OCI-LY1 (cell line): Measurements from ENCODE around the gene PLCD1.
"Not testable (repeated sequence)": the region's sequence is repeated elsewhere in the genome, so short reads cannot be mapped to it uniquely, and the experiment has no call there.

Source experiments
- H2AFZ ChIP-seq: fragments of 200-600 bp; sonication (generic), shearing (Covaris generic); 2 replicates; pipeline ENCODE4 v1.6.0; 2014; ENCODE audit warnings: antibody characterized with exemption, mild to moderate bottlenecking, low read length
- H3F3A ChIP-seq: fragments of 200-600 bp; sonication (generic), shearing (Covaris generic); 2 replicates; pipeline ENCODE4 v1.6.0; 2014; ENCODE audit warnings: mild to moderate bottlenecking, antibody characterized with exemption, low read length, moderate library complexity; ENCODE audit not compliant: insufficient read depth
- H3K27ac ChIP-seq: fragments of 200-600 bp; sonication (generic); 2 replicates; pipeline ENCODE4 v1.5.1; 2014; ENCODE audit warnings: low read length, mixed run types, mild to moderate bottlenecking, low read depth; ENCODE audit not compliant: poor library complexity, severe bottlenecking
- H3K27me3 ChIP-seq: fragments of 200-600 bp; sonication (generic); 2 replicates; pipeline ENCODE4 v1.6.0; 2014; ENCODE audit warnings: antibody characterized with exemption, mild to moderate bottlenecking, low read length, moderate library complexity; ENCODE audit not compliant: insufficient read depth
- H3K36me3 ChIP-seq: fragments of 200-600 bp; sonication (generic); 2 replicates; pipeline ENCODE4 v1.6.1; 2014; ENCODE audit warnings: mild to moderate bottlenecking, antibody characterized with exemption, low read length, moderate library complexity, mixed read lengths; ENCODE audit not compliant: insufficient read depth
- H3K4me1 ChIP-seq: fragments of 200-600 bp; sonication (generic); 2 replicates; pipeline ENCODE4 v1.5.1; 2014; ENCODE audit warnings: mild to moderate bottlenecking, low read length, moderate library complexity; ENCODE audit not compliant: insufficient read depth, severe bottlenecking
- H3K4me2 ChIP-seq: fragments of 200-600 bp; sonication (generic), shearing (Covaris generic); 2 replicates; pipeline ENCODE4 v1.6.1; 2014; ENCODE audit warnings: low read length
- H3K4me3 ChIP-seq: fragments of 200-600 bp; sonication (generic); 2 replicates; pipeline ENCODE4 v1.5.1; 2014; ENCODE audit warnings: low read length, low read depth, mild to moderate bottlenecking, mixed read lengths; ENCODE audit not compliant: poor library complexity, severe bottlenecking
- H3K79me2 ChIP-seq: fragments of 200-600 bp; shearing (Covaris generic); 2 replicates; pipeline ENCODE4 v1.6.1; 2016; ENCODE audit warnings: mixed run types, low read length, mixed read lengths; ENCODE audit not compliant: insufficient read depth
- H3K9ac ChIP-seq: fragments of 200-600 bp; sonication (generic), shearing (Covaris generic); 2 replicates; pipeline ENCODE4 v1.6.1; 2014; ENCODE audit warnings: mild to moderate bottlenecking, low read length, mixed read lengths
- H3K9me2 ChIP-seq: fragments of 200-600 bp; sonication (generic), shearing (Covaris generic); 2 replicates; pipeline ENCODE4 v1.6.1; 2014; ENCODE audit warnings: low read depth, mild to moderate bottlenecking, low read length, mixed read lengths
- H3K9me3 ChIP-seq: fragments of 200-600 bp; shearing (Covaris generic); 2 replicates; pipeline ENCODE4 v1.6.1; 2014; ENCODE audit warnings: low read length, mixed read lengths
- H4K20me1 ChIP-seq: fragments of 200-600 bp; sonication (generic), shearing (Covaris generic); 2 replicates; pipeline ENCODE4 v1.6.0; 2016; ENCODE audit warnings: mild to moderate bottlenecking, low read length; ENCODE audit not compliant: insufficient read depth
- CTCF ChIP-seq: fragments of 200-600 bp; sonication (generic), shearing (Covaris generic); IDR thresholded peaks from 2 replicates; pipeline ENCODE4 v1.5.1; 2017; ENCODE audit warnings: mild to moderate bottlenecking, antibody characterized with exemption, low read length, moderate library complexity, mixed read lengths
- EZH2 ChIP-seq: fragments of 200-600 bp; sonication (generic), shearing (Covaris generic); IDR thresholded peaks from 2 replicates; pipeline ENCODE4 v1.8.0; 2017; ENCODE audit warnings: borderline replicate concordance, mixed run types, mild to moderate bottlenecking, antibody characterized with exemption, low read length, moderate library complexity, mixed read lengths

PLCD1 gene

DNA sequence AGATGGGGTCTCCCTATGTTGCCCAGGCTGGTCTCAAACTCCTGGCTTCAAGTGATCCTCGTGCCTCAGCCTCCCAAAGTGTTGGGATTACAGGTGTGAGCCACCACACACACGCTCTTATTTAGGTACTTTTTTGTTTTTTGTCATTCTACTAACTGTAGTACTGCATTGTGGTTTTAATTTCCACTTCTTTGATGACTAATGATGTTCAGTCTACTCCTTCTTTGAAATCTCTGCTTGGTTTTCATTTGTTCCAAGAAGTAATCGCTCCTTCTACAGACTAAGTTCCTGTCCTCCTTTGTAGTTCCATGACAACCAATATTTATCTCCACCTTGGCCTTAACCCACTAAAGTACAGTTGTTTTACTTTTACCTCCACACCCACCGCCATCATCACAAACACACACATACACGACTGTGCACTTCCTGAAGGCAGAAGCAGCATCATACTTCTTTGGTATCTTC is 9.0 kb upstream of the PLCD1 start:
- Histone ChIP-seq H3K9me3 (no peaks in the 10 kb centered on the region), H3K27me3 (no peaks in the 10 kb centered on the region), H3K79me2 (no peaks in the 10 kb centered on the region), H3K4me1 (peaks cover 19% of the 10 kb centered on the region), H3K4me2 (peak overlapping the region; percentile 70), H3K36me3 (no peaks in the 10 kb centered on the region), H3F3A (no peaks in the 10 kb centered on the region), H3K27ac (no peak overlapping the region), H4K20me1 (no peaks in the 10 kb centered on the region), H2AFZ (peak overlapping the region; percentile 85), H3K9me2 (no peaks in the 10 kb centered on the region), H3K9ac (peak overlapping the region; percentile 22; the same call in 1 of the 2 replicates), H3K4me3 (peak overlapping the region; percentile 60)
- TF ChIP-seq EZH2 (no peak), CTCF (no peak)

GRCh38 chr3:38036906-38037305 is 7.5 kb upstream of the PLCD1 start:
- Histone ChIP-seq H3K27me3 (no peaks in the 10 kb centered on the region), H4K20me1 (no peaks in the 10 kb centered on the region), H3K4me3 (no peak overlapping the region), H3K4me1 (peaks cover 19% of the 10 kb centered on the region), H3K4me2 (no peak overlapping the region), H3K9ac (no peak overlapping the region), H3K79me2 (no peaks in the 10 kb centered on the region), H3F3A (no peaks in the 10 kb centered on the region), H3K36me3 (no peaks in the 10 kb centered on the region), H3K9me3 (no peaks in the 10 kb centered on the region), H3K27ac (no peak overlapping the region), H2AFZ (no peak overlapping the region), H3K9me2 (no peaks in the 10 kb centered on the region)
- no peak for TF ChIP-seq CTCF
- no peak for TF ChIP-seq EZH2

- TF ChIP-seq CTCF (no peak), EZH2 (no peak)
- Histone ChIP-seq H4K20me1 (no peaks in the 10 kb centered on the region), H3K9ac (no peak overlapping the region), H3K27me3 (0 out of 2 replicates have a peak, but pooled peaks cover 4% of the 10 kb centered on the region), H3K79me2 (no peaks in the 10 kb centered on the region), H3K9me3 (no peaks in the 10 kb centered on the region), H3K27ac (no peak overlapping the region), H2AFZ (no peak overlapping the region), H3K4me3 (no peak overlapping the region), H3K36me3 (no peaks in the 10 kb centered on the region), H3K9me2 (no peaks in the 10 kb centered on the region), H3F3A (no peaks in the 10 kb centered on the region), H3K4me2 (no peak overlapping the region), H3K4me1 (peaks cover 19% of the 10 kb centered on the region)
Observed at GRCh38 chr3:38036286-38036685, 6.8 kb upstream of the PLCD1 start.

GRCh38 chr3:38034335-38034734 is 4.9 kb upstream of the PLCD1 start:
- not testable (repeated sequence) for H2AFZ ChIP-seq, H3K9me3 ChIP-seq, H3F3A ChIP-seq, H3K9me2 ChIP-seq, H3K27me3 ChIP-seq, H3K36me3 ChIP-seq, H3K9ac ChIP-seq, H4K20me1 ChIP-seq, H3K4me3 ChIP-seq, H3K4me2 ChIP-seq, H3K27ac ChIP-seq, H3K79me2 ChIP-seq
- peaks cover 11% of the 10 kb centered on the region for H3K4me1 ChIP-seq

- not testable (repeated sequence) for H2AFZ ChIP-seq, H3K9me3 ChIP-seq, H3F3A ChIP-seq, H3K36me3 ChIP-seq, H3K27me3 ChIP-seq, H3K4me3 ChIP-seq, H3K9ac ChIP-seq, H3K27ac ChIP-seq, H3K9me2 ChIP-seq, H4K20me1 ChIP-seq, H3K4me2 ChIP-seq, H3K79me2 ChIP-seq, H3K4me1 ChIP-seq
Observed at GRCh38 chr3:38033586-38033985, 4.1 kb upstream of the PLCD1 start.
